NB4 (cell line): ENCODE measurements around the gene WRNIP1.

ENCODE experiments used
- MAX ChIP-seq: IDR thresholded peaks from 2 replicates; pipeline ENCODE4 v1.6.1; 2011; ENCODE audit warnings: low read depth, low read length
- MYC ChIP-seq: IDR thresholded peaks from 2 replicates; pipeline ENCODE4 v1.6.1; 2011; ENCODE audit warnings: low read depth, low read length
- POLR2A ChIP-seq: IDR thresholded peaks from 2 replicates; pipeline ENCODE4 v1.6.1; 2011; ENCODE audit warnings: mild to moderate bottlenecking; ENCODE audit not compliant: insufficient read length; ENCODE audit errors: extremely low read depth
- TF ChIP-seq, protein P1 (sequence below): IDR thresholded peaks from one replicate; pipeline ENCODE4 v1.5.1; 2012; ENCODE audit warnings: low read depth, low read length

DNA sequence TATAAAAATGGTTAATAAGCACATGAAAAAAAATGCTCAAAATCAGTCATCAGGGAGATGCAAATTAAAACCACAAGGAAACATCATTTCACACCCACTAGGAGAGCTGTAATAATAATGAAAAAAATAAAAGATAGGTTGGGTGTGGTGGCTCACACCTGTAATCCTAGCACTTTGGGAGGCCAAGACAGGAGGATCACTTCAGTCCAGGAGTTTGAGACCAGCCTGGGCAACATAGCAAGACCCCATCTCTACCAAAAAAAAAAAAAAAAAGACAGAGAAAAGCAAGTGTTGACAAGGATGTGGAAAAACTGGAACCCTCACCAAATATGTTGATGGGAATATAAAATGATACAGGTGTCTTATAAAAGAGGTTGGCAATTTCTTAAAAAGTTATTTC is 11.4 kb upstream of the WRNIP1 start:
- TF ChIP-seq, protein P1, sequence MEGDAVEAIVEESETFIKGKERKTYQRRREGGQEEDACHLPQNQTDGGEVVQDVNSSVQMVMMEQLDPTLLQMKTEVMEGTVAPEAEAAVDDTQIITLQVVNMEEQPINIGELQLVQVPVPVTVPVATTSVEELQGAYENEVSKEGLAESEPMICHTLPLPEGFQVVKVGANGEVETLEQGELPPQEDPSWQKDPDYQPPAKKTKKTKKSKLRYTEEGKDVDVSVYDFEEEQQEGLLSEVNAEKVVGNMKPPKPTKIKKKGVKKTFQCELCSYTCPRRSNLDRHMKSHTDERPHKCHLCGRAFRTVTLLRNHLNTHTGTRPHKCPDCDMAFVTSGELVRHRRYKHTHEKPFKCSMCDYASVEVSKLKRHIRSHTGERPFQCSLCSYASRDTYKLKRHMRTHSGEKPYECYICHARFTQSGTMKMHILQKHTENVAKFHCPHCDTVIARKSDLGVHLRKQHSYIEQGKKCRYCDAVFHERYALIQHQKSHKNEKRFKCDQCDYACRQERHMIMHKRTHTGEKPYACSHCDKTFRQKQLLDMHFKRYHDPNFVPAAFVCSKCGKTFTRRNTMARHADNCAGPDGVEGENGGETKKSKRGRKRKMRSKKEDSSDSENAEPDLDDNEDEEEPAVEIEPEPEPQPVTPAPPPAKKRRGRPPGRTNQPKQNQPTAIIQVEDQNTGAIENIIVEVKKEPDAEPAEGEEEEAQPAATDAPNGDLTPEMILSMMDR, result no peak
- TF ChIP-seq MYC (no peak), POLR2A (no peak), MAX (no peak)
